ENCODE measurements around the gene INS. TPM values are rescaled to one million over a fixed set of nuclear protein-coding genes. Genes with fewer than 3 reads are reported as not detected.
A peak's percentile ranks its signal among the peaks of the same experiment; 100 is the strongest.

Gene INS
- total and polyA plus RNA-seq, 2 of the 13 experiments (the other 11 are each of a cell fraction or from before 2014, with no cell fraction given), result not detected

DNA sequence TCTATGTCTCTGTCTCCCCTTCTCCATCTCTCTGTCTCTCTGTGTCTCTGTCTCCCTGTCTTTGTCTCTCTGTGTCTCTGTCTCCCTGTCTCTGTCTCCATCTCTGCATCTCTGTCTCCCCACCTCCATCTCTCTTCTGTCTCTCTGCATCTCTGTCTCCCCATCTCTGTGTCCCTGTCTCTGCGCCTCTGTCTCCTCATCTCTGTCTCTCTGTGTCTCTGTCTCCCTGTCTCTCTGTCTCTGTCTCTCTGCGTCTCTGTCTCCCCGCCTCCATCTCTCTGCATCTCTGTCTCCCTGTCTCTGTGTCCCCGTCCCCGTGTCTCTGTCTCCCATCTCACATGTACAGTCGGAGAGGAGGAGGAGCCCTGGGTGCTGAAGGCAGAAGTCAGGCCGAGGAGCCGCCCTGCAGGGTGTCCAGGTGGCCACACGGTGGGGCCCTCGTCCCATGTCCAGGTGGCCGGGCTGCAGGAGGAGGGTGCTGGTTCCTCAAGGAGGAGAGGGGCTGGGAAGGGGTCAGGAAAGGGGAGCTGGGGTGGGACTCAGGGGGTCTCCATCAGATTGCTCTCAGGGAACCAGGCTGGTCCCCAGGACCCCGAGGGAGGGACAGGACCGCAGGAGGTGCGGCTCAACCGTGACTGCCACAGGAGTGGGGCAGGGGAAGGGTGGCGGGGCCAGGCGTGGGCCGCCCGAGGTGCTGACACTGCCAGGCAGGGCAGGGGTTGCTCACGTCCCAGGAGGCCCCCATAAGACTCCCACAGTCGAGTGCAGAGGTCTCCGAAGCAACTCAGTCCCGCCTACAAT lies 36.2 kb upstream of the INS start (continued):
- TF ChIP-seq, protein P1, sequence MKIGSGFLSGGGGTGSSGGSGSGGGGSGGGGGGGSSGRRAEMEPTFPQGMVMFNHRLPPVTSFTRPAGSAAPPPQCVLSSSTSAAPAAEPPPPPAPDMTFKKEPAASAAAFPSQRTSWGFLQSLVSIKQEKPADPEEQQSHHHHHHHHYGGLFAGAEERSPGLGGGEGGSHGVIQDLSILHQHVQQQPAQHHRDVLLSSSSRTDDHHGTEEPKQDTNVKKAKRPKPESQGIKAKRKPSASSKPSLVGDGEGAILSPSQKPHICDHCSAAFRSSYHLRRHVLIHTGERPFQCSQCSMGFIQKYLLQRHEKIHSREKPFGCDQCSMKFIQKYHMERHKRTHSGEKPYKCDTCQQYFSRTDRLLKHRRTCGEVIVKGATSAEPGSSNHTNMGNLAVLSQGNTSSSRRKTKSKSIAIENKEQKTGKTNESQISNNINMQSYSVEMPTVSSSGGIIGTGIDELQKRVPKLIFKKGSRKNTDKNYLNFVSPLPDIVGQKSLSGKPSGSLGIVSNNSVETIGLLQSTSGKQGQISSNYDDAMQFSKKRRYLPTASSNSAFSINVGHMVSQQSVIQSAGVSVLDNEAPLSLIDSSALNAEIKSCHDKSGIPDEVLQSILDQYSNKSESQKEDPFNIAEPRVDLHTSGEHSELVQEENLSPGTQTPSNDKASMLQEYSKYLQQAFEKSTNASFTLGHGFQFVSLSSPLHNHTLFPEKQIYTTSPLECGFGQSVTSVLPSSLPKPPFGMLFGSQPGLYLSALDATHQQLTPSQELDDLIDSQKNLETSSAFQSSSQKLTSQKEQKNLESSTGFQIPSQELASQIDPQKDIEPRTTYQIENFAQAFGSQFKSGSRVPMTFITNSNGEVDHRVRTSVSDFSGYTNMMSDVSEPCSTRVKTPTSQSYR (CRISPR knock-in tag; IDR thresholded peaks at IDR 0.05; ENCODE audit: borderline replicate concordance), result 0 out of 2 replicates have a peak, but pooled peaks have one; percentile 22
- TF ChIP-seq MAZ (IDR thresholded peaks at IDR 0.05; ENCODE audit: borderline replicate concordance, low read depth, low read length) (no peak), MAZ (CRISPR knock-in tag; IDR thresholded peaks at IDR 0.05; ENCODE audit: low read depth) (0 out of 2 replicates have a peak, but pooled peaks have one; percentile 33), SALL1 (CRISPR knock-in tag; IDR thresholded peaks at IDR 0.05) (peak; percentile 64), GABPB1 (CRISPR knock-in tag; IDR thresholded peaks at IDR 0.05) (peak; percentile 40; the same call in 1 of the 2 replicates), CEBPG (CRISPR knock-in tag; IDR thresholded peaks at IDR 0.05) (no peak), ZNF10 (CRISPR knock-in tag; IDR thresholded peaks at IDR 0.05; ENCODE audit: borderline replicate concordance, low read depth) (no peak), FOXA3 (CRISPR knock-in tag; IDR thresholded peaks at IDR 0.05) (no peak), FOXM1 (CRISPR knock-in tag; IDR thresholded peaks at IDR 0.05) (no peak), PCBP1 (IDR thresholded peaks at IDR 0.05; ENCODE audit: borderline replicate concordance, low read depth, low read length) (0 out of 2 replicates have a peak, but pooled peaks have one; percentile 11), MIER2 (CRISPR knock-in tag; IDR thresholded peaks at IDR 0.05) (peak; percentile 63; the same call in 1 of the 2 replicates), ZNF788 (CRISPR knock-in tag; IDR thresholded peaks at IDR 0.05; ENCODE audit: borderline replicate concordance) (peak; percentile 62; the same call in 1 of the 2 replicates)
- TF ChIP-seq, protein P2, sequence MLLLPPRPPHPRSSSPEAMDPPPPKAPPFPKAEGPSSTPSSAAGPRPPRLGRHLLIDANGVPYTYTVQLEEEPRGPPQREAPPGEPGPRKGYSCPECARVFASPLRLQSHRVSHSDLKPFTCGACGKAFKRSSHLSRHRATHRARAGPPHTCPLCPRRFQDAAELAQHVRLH (CRISPR knock-in tag; IDR thresholded peaks at IDR 0.05; ENCODE audit: borderline replicate concordance, low read depth), result 0 out of 2 replicates have a peak, but pooled peaks have one; percentile 33
- TF ChIP-seq, protein P3, sequence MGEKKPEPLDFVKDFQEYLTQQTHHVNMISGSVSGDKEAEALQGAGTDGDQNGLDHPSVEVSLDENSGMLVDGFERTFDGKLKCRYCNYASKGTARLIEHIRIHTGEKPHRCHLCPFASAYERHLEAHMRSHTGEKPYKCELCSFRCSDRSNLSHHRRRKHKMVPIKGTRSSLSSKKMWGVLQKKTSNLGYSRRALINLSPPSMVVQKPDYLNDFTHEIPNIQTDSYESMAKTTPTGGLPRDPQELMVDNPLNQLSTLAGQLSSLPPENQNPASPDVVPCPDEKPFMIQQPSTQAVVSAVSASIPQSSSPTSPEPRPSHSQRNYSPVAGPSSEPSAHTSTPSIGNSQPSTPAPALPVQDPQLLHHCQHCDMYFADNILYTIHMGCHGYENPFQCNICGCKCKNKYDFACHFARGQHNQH (CRISPR knock-in tag; IDR thresholded peaks at IDR 0.05), result peak; percentile 41; the same call in 1 of the 2 replicates
- TF ChIP-seq, protein P4, sequence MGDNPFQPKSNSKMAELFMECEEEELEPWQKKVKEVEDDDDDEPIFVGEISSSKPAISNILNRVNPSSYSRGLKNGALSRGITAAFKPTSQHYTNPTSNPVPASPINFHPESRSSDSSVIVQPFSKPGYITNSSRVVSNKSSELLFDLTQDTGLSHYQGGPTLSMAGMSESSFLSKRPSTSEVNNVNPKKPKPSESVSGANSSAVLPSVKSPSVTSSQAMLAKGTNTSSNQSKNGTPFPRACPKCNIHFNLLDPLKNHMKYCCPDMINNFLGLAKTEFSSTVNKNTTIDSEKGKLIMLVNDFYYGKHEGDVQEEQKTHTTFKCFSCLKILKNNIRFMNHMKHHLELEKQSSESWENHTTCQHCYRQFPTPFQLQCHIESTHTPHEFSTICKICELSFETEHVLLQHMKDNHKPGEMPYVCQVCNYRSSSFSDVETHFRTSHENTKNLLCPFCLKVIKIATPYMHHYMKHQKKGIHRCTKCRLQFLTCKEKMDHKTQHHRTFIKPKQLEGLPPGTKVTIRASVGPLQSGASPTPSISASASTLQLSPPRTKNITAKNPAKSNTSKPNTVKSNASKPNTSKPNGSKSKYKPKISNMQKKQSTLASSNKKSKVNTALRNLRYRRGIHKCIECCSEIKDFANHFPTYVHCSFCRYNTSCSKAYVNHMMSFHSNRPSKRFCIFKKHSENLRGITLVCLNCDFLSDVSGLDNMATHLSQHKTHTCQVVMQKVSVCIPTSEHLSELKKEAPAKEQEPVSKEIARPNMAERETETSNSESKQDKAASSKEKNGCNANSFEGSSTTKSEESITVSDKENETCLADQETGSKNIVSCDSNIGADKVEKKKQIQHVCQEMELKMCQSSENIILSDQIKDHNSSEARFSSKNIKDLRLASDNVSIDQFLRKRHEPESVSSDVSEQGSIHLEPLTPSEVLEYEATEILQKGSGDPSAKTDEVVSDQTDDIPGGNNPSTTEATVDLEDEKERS (CRISPR knock-in tag; IDR thresholded peaks at IDR 0.05), result no peak

Data from HepG2 (cell line).